Measurements from ENCODE around the gene DPP3.

- TF ChIP-seq CTCF (conservative IDR thresholded peaks at IDR 0.05; ENCODE audit: low read length): no peak
- no peak for TF ChIP-seq EZH2phosphoT487 (IDR thresholded peaks at IDR 0.05; ENCODE audit: borderline replicate concordance, low read depth, low read length)
Measured at GRCh38 chr11:66493130-66493529, 12.9 kb downstream of the DPP3 start.
